Measurements from ENCODE around the gene TSTD1.

- no peak for TF ChIP-seq POLR2A (IDR thresholded peaks at IDR 0.05; ENCODE audit: low read depth, low read length)
- no peak for TF ChIP-seq POLR2AphosphoS5 (IDR thresholded peaks at IDR 0.05; ENCODE audit: low read depth, low read length)
Measured at GRCh38 chr1:161009602-161010211, 29.1 kb downstream of the TSTD1 start.

All from GM12892 (cell line).